SH-SY5Y (cell line): ENCODE measurements around the gene ARAP2.

Experiments used
- GATA2 ChIP-seq: IDR thresholded peaks from 2 replicates; pipeline ENCODE4 v1.6.1; 2011; ENCODE audit warnings: mild to moderate bottlenecking, low read depth, low read length
- GATA3 ChIP-seq: IDR thresholded peaks from 2 replicates; pipeline ENCODE4 v1.6.1; 2011; ENCODE audit warnings: low read depth, mild to moderate bottlenecking, low read length, moderate library complexity

The ARAP2 gene

DNA sequence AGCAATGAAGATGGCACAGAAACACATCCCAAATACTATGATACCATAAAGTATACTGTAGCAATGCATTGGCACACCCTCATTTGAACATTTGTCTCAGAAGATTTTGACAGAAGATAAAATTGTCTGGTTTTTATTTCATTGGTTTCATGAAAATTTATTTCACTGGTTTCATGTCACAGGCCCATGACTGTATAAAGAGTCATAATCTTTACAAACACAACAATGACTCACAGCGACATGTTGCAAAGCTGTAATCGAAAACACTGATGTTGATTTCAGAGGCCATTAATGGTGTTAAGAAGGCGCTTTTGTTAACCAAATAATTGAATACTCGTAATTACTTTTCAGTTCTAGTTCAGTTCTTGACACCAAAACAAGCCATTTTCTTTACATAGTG, 29.0 kb upstream of the ARAP2 start:
- TF ChIP-seq GATA2 (no peak), GATA3 (no peak)

GRCh38 chr4:36269533-36270173, 25.3 kb upstream of the ARAP2 start:
- TF ChIP-seq GATA2 (no peak), GATA3 (no peak)

DNA sequence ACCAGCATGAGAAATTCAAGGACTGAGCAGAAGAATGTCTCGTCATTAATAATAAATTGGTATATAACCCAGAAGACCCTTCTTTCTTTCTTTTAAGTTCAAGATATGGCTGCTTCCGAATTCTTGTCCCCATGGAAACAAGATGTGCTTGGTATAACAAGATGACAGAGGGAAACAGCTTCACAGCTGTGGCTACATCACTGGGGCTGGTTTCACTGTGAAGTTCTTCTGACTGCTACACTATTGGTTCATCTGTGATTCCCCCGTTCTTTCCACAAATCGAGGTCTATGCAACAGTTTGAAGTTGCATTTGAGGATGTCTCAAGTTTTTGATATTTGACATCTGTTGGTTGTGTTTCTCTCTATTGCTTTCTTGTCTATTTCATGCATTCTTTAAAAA, 24.8 kb upstream of the ARAP2 start:
- TF ChIP-seq GATA3 = no peak
- no peak for TF ChIP-seq GATA2

GRCh38 chr4:36267486-36268268, 23.4 kb upstream of the ARAP2 start:
- no peak for TF ChIP-seq GATA2
- TF ChIP-seq GATA3 = no peak

DNA sequence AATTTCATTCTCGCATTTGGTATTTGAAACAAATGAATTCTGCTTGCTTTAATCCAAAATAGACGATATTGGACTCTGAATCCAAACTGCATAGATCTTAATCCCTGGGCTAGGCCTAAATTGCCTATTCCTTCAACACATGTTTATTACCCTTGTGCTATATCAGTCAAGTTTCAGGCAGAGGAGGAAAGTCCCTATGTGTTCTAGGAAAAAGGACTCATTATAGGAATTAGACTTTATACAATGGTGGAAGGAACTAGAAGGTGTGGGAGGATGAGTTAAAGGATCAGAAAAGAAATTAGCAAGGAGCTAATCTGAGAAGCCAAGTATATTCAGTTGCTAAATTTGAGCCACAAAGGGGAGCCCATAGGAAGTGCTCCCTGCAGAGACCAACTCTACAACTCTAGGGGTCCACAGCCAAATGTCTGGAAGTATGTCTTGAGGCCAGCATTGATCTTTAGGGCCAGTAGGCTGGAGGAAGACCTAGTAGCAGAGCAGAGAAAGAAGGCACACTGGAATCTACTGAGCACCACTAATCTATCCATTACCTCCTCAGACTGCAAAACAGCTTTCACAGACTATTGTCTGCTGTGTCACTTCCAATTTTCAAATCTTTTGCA, 20.0 kb upstream of the ARAP2 start:
- TF ChIP-seq GATA2 = no peak

GRCh38 chr4:36260731-36261130, 16.4 kb upstream of the ARAP2 start:
- no peak for TF ChIP-seq GATA2
- TF ChIP-seq GATA3 = no peak

DNA sequence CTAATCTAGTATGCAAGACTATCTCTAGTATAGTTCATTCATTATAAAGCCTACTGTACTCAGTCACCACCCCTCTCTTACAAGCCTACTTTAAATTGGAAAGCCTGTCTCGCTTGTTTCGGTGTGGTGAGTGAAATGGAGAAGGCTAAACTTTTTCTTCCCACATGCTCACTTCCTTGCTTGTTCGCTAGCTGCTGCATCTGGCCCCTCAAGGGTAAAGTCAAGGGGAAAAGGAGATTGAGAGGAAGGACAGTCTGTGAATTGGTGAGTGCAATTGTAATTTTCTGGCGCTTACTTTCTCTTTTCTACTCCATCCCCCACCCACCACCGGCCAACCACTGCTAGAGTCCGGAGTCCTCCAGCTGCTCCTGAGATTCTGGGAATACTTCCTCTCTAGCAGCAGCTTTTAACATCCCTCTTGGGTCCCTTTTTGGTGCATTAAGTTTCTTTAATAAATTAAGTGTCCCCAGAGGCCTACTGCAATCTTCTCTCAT, 12.1 kb upstream of the ARAP2 start:
- no peak for TF ChIP-seq GATA3
- TF ChIP-seq GATA2 = no peak

DNA sequence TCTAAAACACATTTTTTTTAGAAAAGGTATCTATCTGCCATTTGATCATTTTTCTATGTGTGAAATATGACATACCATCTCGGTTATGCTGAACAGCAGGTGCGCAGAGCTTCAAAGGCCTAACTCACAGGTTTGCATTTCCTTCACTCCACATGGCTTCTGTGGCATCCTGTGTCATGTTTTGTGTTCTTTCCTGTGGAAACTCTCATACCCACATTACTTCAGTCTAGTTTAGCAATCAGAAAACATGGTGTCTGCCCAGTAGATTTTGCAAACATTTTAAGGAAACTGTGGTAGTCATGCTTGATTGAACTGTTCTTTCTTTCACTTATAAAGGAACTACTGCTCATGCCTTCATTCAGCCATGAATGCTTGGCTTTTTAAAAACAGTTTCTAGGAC, 11.3 kb upstream of the ARAP2 start:
- TF ChIP-seq GATA2 (no peak), GATA3 (no peak)

GRCh38 chr4:36254371-36254770, 10.1 kb upstream of the ARAP2 start:
- TF ChIP-seq GATA2 (no peak), GATA3 (no peak)

GRCh38 chr4:36251983-36252382, 7.7 kb upstream of the ARAP2 start:
- no peak for TF ChIP-seq GATA3
- no peak for TF ChIP-seq GATA2

DNA sequence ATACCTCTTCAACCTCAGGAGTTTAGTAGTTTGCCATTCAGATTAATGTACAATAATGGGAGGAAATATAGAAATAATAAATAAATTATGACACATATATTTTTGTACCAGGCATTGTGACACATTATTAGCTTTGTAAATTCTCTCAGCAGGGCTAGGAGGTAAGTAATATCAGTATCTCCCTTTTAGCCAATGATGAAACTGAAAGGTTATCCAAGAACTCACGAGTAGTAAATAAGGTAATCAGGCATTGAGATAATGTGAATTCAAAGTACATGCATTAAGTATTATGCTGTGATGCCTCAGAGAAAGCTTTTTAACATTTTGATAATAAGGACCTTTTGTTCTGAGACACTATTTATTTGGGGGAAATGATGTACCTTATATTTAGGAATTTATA, 5.3 kb upstream of the ARAP2 start:
- TF ChIP-seq GATA2 (no peak), GATA3 (no peak)

DNA sequence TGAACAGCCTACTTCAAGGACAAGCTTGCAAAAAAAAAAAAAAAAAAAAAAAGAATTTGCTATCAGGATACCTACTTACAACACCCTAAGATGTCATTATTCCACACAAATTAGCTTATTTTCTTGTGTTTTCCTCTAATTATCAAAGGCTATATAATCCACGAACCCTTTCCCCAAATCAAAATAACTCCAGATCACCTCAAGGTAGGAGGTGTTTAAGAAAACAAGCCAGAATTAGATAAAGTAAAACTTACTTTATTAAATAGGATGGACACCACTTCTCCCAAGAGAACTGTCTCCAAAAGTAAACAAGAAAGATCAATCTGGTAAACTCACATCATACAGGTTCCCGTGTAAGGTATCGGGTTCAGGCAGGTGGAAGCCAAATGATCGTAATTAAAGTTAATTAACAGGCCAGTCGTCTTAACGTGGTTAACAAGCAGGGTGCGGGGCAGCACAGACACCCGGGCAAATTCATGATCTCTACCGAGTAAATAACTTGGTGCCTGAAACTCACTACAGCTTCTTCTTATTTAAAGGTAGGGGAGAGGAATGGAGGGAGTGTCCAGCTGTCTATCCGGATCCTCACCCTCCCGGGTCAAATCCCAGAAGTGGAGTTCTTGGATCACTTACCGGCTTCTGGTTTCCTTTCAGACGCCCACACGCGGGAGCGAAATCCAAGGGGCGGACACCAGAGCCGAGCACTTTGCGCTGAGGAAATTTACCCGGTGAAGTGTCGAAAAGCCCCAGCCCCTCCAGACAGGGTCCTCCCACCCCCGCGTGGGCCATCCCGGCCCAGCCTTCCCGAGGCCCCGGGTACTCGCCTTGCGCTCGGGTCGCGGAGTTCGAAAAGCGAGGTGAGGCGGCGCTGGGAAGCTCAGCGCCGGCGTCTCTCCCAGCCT, 708 bp downstream of the ARAP2 start:
- TF ChIP-seq GATA3 (no peak), GATA2 (no peak)

GRCh38 chr4:36242629-36243354, 1.5 kb downstream of the ARAP2 start:
- TF ChIP-seq GATA2 = no peak
- no peak for TF ChIP-seq GATA3
